Measurements from ENCODE around the gene VPS4A. TPM values are rescaled to one million over a fixed set of nuclear protein-coding genes. Genes with fewer than 3 reads are reported as not detected.

Gene VPS4A
- total and polyA plus RNA-seq, 10 of the 15 experiments (the other 5 are each of a cell fraction or from before 2014, with no cell fraction given): 5.2 to 36.3 (median 21.4) TPM

DNA sequence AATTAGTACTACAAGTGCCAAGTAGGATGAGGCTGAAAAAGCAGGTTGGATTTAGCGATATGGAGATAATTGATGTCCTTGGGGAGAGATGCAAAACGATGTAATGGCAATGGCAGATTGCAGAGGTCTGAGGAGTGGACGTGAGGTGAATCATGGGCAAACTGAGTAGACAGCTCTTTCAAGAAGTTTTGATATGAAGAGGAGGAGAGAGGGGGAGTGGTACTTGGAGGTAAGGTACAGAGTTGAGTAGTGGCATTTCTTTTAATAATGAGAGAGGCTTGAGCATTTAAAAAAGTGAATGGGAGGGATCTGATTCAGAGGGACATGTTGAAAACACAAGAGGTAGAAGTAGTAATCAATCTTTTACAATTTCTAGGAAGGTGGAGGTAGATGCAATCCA lies 17.7 kb upstream of the VPS4A start:
- ChIA-PET POLR2A (interaction anchor here (0.6 kb wide), 1 partner anchor 678 kb away, joined by 4 read pairs; no protein-coding TSS in a partner anchor), RAD21 (ENCODE audit: unreplicated experiment) (no interaction called here), CTCF (interaction anchor here (1.6 kb wide), 1 partner anchor 143 kb away, joined by 4 read pairs; no protein-coding TSS in a partner anchor), SMC1A (ENCODE audit: uncharacterized antibody, unreplicated experiment) (interaction anchor here (0.8 kb wide), 1 partner anchor 143 kb away, joined by 4 read pairs; no protein-coding TSS in a partner anchor)
- Histone ChIP-seq H4K20me1 (ENCODE audit: control insufficient read depth, insufficient read depth) (no peaks in the 10 kb centered on the region), H3K79me2 (ENCODE audit: control insufficient read depth, insufficient read depth, low read length) (no peaks in the 10 kb centered on the region), H2AFZ (ENCODE audit: control insufficient read depth, low read depth, low read length) (no peak overlapping the region), H3K27ac (ENCODE audit: control insufficient read depth, insufficient read depth) (no peak overlapping the region), H3K9ac (ENCODE audit: control insufficient read depth, insufficient read depth, low read length) (no peak overlapping the region), H3K4me1 (ENCODE audit: control insufficient read depth, insufficient read depth, low read length) (no peaks in the 10 kb centered on the region), H3K4me3 (no peak overlapping the region), H3K27me3 (replicated peaks in 1 of 2; ENCODE audit: control insufficient read depth in 2 of 2, insufficient read depth in 2 of 2, low read length in 1 of 2) (no peaks in the 10 kb centered on the region), H3K4me2 (ENCODE audit: control insufficient read depth, insufficient read depth) (no peak overlapping the region), H3K36me3 (ENCODE audit: control insufficient read depth in 2 of 2, insufficient read depth in 2 of 2, low read length in 1 of 2) (no peaks in the 10 kb centered on the region), H3K9me3 (replicated peaks; ENCODE audit: control insufficient read depth, insufficient read depth, low read length) (no peaks in the 10 kb centered on the region)
- FAIRE-seq (no peak), ATAC-seq (no peak), DNase-seq (ENCODE audit: low read depth, low spot score) (no peak)
- WGBS (ENCODE audit: insufficient coverage, insufficient replicate concordance, low lambda C conversion rate, missing lambda C conversion rate): 38% methylated on average over 3 of the region's 3 CpGs
- intact Hi-C loops (cut with micrococcal nuclease; ENCODE audit: unreplicated experiment): no loop called here
- BruUV-seq (replicated peaks): no TSS peak
- in situ Hi-C loops (cut with MboI): no loop called here
- TF ChIP-seq POU2F2 (IDR thresholded peaks at IDR 0.05; ENCODE audit: borderline replicate concordance, low read depth, low read length) (no peak), CREB1 (IDR thresholded peaks at IDR 0.05; ENCODE audit: low read depth) (no peak), BMI1 (IDR thresholded peaks at IDR 0.05; ENCODE audit: borderline replicate concordance) (no peak), ZNF207 (IDR thresholded peaks at IDR 0.05; ENCODE audit: borderline replicate concordance) (no peak), GABPA (IDR thresholded peaks at IDR 0.05; ENCODE audit: low read depth) (no peak), EGR1 (IDR thresholded peaks at IDR 0.05; ENCODE audit: borderline replicate concordance in 1 of 2, low read depth in 2 of 2, low read length in 2 of 2) (no peak), SUZ12 (IDR thresholded peaks at IDR 0.05; ENCODE audit: unreplicated experiment) (no peak), FOXK2 (IDR thresholded peaks at IDR 0.05) (no peak), ATF7 (IDR thresholded peaks at IDR 0.05; ENCODE audit: low read depth) (no peak), NFYB (IDR thresholded peaks at IDR 0.05; ENCODE audit: insufficient read depth, low read depth, low read length) (no peak)
- TF ChIP-seq, protein P1, sequence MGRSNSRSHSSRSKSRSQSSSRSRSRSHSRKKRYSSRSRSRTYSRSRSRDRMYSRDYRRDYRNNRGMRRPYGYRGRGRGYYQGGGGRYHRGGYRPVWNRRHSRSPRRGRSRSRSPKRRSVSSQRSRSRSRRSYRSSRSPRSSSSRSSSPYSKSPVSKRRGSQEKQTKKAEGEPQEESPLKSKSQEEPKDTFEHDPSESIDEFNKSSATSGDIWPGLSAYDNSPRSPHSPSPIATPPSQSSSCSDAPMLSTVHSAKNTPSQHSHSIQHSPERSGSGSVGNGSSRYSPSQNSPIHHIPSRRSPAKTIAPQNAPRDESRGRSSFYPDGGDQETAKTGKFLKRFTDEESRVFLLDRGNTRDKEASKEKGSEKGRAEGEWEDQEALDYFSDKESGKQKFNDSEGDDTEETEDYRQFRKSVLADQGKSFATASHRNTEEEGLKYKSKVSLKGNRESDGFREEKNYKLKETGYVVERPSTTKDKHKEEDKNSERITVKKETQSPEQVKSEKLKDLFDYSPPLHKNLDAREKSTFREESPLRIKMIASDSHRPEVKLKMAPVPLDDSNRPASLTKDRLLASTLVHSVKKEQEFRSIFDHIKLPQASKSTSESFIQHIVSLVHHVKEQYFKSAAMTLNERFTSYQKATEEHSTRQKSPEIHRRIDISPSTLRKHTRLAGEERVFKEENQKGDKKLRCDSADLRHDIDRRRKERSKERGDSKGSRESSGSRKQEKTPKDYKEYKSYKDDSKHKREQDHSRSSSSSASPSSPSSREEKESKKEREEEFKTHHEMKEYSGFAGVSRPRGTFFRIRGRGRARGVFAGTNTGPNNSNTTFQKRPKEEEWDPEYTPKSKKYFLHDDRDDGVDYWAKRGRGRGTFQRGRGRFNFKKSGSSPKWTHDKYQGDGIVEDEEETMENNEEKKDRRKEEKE (IDR thresholded peaks at IDR 0.05): no peak
- TF ChIP-seq, protein P2, sequence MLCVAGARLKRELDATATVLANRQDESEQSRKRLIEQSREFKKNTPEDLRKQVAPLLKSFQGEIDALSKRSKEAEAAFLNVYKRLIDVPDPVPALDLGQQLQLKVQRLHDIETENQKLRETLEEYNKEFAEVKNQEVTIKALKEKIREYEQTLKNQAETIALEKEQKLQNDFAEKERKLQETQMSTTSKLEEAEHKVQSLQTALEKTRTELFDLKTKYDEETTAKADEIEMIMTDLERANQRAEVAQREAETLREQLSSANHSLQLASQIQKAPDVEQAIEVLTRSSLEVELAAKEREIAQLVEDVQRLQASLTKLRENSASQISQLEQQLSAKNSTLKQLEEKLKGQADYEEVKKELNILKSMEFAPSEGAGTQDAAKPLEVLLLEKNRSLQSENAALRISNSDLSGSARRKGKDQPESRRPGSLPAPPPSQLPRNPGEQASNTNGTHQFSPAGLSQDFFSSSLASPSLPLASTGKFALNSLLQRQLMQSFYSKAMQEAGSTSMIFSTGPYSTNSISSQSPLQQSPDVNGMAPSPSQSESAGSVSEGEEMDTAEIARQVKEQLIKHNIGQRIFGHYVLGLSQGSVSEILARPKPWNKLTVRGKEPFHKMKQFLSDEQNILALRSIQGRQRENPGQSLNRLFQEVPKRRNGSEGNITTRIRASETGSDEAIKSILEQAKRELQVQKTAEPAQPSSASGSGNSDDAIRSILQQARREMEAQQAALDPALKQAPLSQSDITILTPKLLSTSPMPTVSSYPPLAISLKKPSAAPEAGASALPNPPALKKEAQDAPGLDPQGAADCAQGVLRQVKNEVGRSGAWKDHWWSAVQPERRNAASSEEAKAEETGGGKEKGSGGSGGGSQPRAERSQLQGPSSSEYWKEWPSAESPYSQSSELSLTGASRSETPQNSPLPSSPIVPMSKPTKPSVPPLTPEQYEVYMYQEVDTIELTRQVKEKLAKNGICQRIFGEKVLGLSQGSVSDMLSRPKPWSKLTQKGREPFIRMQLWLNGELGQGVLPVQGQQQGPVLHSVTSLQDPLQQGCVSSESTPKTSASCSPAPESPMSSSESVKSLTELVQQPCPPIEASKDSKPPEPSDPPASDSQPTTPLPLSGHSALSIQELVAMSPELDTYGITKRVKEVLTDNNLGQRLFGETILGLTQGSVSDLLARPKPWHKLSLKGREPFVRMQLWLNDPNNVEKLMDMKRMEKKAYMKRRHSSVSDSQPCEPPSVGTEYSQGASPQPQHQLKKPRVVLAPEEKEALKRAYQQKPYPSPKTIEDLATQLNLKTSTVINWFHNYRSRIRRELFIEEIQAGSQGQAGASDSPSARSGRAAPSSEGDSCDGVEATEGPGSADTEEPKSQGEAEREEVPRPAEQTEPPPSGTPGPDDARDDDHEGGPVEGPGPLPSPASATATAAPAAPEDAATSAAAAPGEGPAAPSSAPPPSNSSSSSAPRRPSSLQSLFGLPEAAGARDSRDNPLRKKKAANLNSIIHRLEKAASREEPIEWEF (IDR thresholded peaks at IDR 0.05; ENCODE audit: insufficient replicate concordance, low read depth, low read length): no peak

Data from GM12878 (cell line).